GM12878 (cell line): ENCODE measurements around the gene DENND6B. TPM values are rescaled to one million over a fixed set of nuclear protein-coding genes. Genes with fewer than 3 reads are reported as not detected.

ENCODE experiments used
- ATAC-seq: fragments of 200-7000 bp; cut with Tn5 transposase; 3 replicates; pipeline ENCODE4 v1.9.1; 2020; ENCODE audit warnings: mild to moderate bottlenecking, moderate library complexity
- BruUV-seq: library from RNA; stranded (reverse); fragments of 400-500 nt; replicated peaks from 2 replicates; lab custom pipeline; 2021; lab: Mats Ljungman, UMichigan
- CTCF ChIA-PET: fragments of 300-600 bp; sonication (Branson Sonifier 250); formaldehyde crosslinking; extraction: SDS; loops from one replicate; lab custom pipeline; 2021; ENCODE audit warnings: inconsistent platforms; lab: Yijun Ruan, JAX
- POLR2A ChIA-PET: fragments of 350-600 bp; formaldehyde crosslinking; extraction: SDS; loops from one replicate; lab custom pipeline; 2021; ENCODE audit warnings: inconsistent platforms; lab: Charles Lee
- RAD21 ChIA-PET: fragments of 300-600 bp; sonication (Branson Sonifier 250); formaldehyde crosslinking; loops from one replicate; lab custom pipeline; 2023; ENCODE audit warnings: antibody characterized with exemption; ENCODE audit not compliant: unreplicated experiment; lab: Charles Lee
- SMC1A ChIA-PET: fragments of 300-600 bp; sonication (Branson Sonifier 250); formaldehyde crosslinking; loops from one replicate; lab custom pipeline; 2023; ENCODE audit not compliant: unreplicated experiment, uncharacterized antibody; lab: Charles Lee
- DNase-seq: peaks from one replicate; pipeline ENCODE4 v3.0.0-alpha.2; 2011; ENCODE audit warnings: low read depth, low spot score
- FAIRE-seq: peaks from 3 replicates; lab custom pipeline; 2011; peaks lifted over from hg19 to GRCh38; lab: Jason Lieb, UNC
- H2AFZ ChIP-seq: 2 replicates; pipeline ENCODE4 v1.6.0; 2011; ENCODE audit warnings: low read depth, low read length, control low read depth; ENCODE audit not compliant: control insufficient read depth
- H3K27ac ChIP-seq: 2 replicates; pipeline ENCODE4 v1.5.1; 2011; ENCODE audit warnings: control low read depth; ENCODE audit not compliant: control insufficient read depth, insufficient read depth
- H3K27me3 ChIP-seq, 2 experiments: replicated peaks in 1 of 2; 2 replicates each; pipeline versions ENCODE4 v1.6.0 to v1.6.1; 2011; ENCODE audit warnings: low read length in 1 of 2; ENCODE audit not compliant: control insufficient read depth in 2 of 2, insufficient read depth in 2 of 2
- H3K36me3 ChIP-seq, 2 experiments: 2 replicates each; pipeline ENCODE4 v1.5.1; 2011; ENCODE audit warnings: low read length in 1 of 2; ENCODE audit not compliant: control insufficient read depth in 2 of 2, insufficient read depth in 2 of 2
- H3K4me1 ChIP-seq: 2 replicates; pipeline ENCODE4 v1.6.1; 2011; ENCODE audit warnings: mild to moderate bottlenecking, low read length, moderate library complexity, mixed read lengths; ENCODE audit not compliant: control insufficient read depth, insufficient read depth
- H3K4me2 ChIP-seq: 2 replicates; pipeline ENCODE4 v1.6.0; 2011; ENCODE audit warnings: control low read depth; ENCODE audit not compliant: control insufficient read depth, insufficient read depth
- H3K4me3 ChIP-seq: fragments of 200-600 bp; sonication (generic); 2 replicates; pipeline ENCODE4 v1.5.1; 2016
- H3K79me2 ChIP-seq: 2 replicates; pipeline ENCODE4 v1.6.0; 2011; ENCODE audit warnings: low read length; ENCODE audit not compliant: control insufficient read depth, insufficient read depth
- H3K9ac ChIP-seq: 2 replicates; pipeline ENCODE4 v1.8.0; 2011; ENCODE audit warnings: low read length, control low read depth, mixed read lengths; ENCODE audit not compliant: control insufficient read depth, insufficient read depth
- H3K9me3 ChIP-seq: replicated peaks from 3 replicates; pipeline ENCODE4 v1.5.1; 2011; ENCODE audit warnings: mild to moderate bottlenecking, low read length; ENCODE audit not compliant: control insufficient read depth, insufficient read depth
- H4K20me1 ChIP-seq: 2 replicates; pipeline ENCODE4 v1.6.0; 2011; ENCODE audit not compliant: control insufficient read depth, insufficient read depth
- ATF7 ChIP-seq: fragments of 450-650 bp; IDR thresholded peaks from 2 replicates; pipeline ENCODE4 v1.6.1; 2016; ENCODE audit warnings: low read depth, mild to moderate bottlenecking
- BMI1 ChIP-seq: fragments of 450-650 bp; IDR thresholded peaks from 2 replicates; pipeline ENCODE4 v1.6.1; 2016; ENCODE audit warnings: mild to moderate bottlenecking, moderate library complexity, borderline replicate concordance
- CBX3 ChIP-seq: fragments of 200-600 bp; sonication (generic); IDR thresholded peaks from 2 replicates; pipeline ENCODE4 v1.6.1; 2016; ENCODE audit warnings: low read depth, borderline replicate concordance
- CHD1 ChIP-seq: IDR thresholded peaks from 2 replicates; pipeline ENCODE4 v1.6.1; 2012; ENCODE audit warnings: low read depth, low read length, improper control_type of control experiment
- CREB1 ChIP-seq: IDR thresholded peaks from 2 replicates; pipeline ENCODE4 v1.6.1; 2012; ENCODE audit warnings: low read depth, mild to moderate bottlenecking, inconsistent platforms
- EP300 ChIP-seq, 2 experiments: fragments of 150-350 bp in 1 of 2; IDR thresholded peaks; 2 replicates each; pipeline ENCODE4 v1.6.1; 2011 to 2012; ENCODE audit warnings: low read depth in 2 of 2, low read length in 2 of 2, borderline replicate concordance in 1 of 2, improper control_type of control experiment in 1 of 2, inconsistent platforms in 1 of 2; ENCODE audit not compliant: control insufficient read depth in 1 of 2
- MTA3 ChIP-seq: IDR thresholded peaks from 2 replicates; pipeline ENCODE4 v1.6.1; 2012; ENCODE audit warnings: low read length, inconsistent platforms, borderline replicate concordance
- MYB ChIP-seq: fragments of 150-350 bp; IDR thresholded peaks from 2 replicates; pipeline ENCODE4 v1.6.1; 2014; ENCODE audit warnings: mild to moderate bottlenecking, low read depth, low read length, borderline replicate concordance
- NRF1 ChIP-seq: conservative IDR thresholded peaks from 2 replicates; pipeline ENCODE4 v1.6.1; 2011; ENCODE audit warnings: mild to moderate bottlenecking, low read depth, low read length, improper control_type of control experiment
- POLR2A ChIP-seq: IDR thresholded peaks from 2 replicates; pipeline ENCODE4 v1.6.1; 2011; ENCODE audit warnings: low read depth, mild to moderate bottlenecking, low read length
- SMAD5 ChIP-seq: IDR thresholded peaks from 2 replicates; pipeline ENCODE4 v1.6.1; 2016; ENCODE audit warnings: antibody characterized with exemption, low read depth
- SP1 ChIP-seq: IDR thresholded peaks from one replicate; pipeline ENCODE4 v1.6.1; 2011; ENCODE audit warnings: low read depth, low read length
- TCF12 ChIP-seq: IDR thresholded peaks from 2 replicates; pipeline ENCODE4 v1.6.1; 2011; ENCODE audit warnings: low read depth, mild to moderate bottlenecking, low read length
- YBX1 ChIP-seq: fragments of 450-650 bp; IDR thresholded peaks from 2 replicates; pipeline ENCODE4 v1.6.1; 2016; ENCODE audit warnings: antibody characterized with exemption
- ZSCAN29 ChIP-seq: fragments of 450-650 bp; IDR thresholded peaks from 2 replicates; pipeline ENCODE4 v1.6.1; 2017; ENCODE audit warnings: mild to moderate bottlenecking, moderate library complexity
- WGBS: methylation state at CpG from one replicate; pipeline ENCODE4 v1.1.6; 2016; ENCODE audit warnings: low lambda C conversion rate; ENCODE audit not compliant: insufficient replicate concordance, insufficient coverage; ENCODE audit errors: missing lambda C conversion rate; 5-methylcytosine and 5-hydroxymethylcytosine counted together
- in situ Hi-C: fragments of 300-500 bp; cut with MboI; formaldehyde crosslinking; loops from 9 replicates; pipeline ENCODE4 v1.14.3; 2018; ENCODE audit warnings: mixed read lengths
- intact Hi-C: fragments of 100-400 bp; cut with micrococcal nuclease; formaldehyde crosslinking; loops from one replicate; pipeline ENCODE4 v1.14.2; 2022; ENCODE audit not compliant: unreplicated experiment
- polyA plus RNA-seq, 11 experiments: library from polyadenylated mRNA; depleted of rRNA in 4 of 11; unstranded in 6 of 11; stranded (reverse) in 5 of 11; fragments of >200 nt; fragmentation: Nextera tagmentation in 4 of 11; fragmentation: Illumina TruSeq in 1 of 11; extraction: Ambion mirVana in 4 of 11; extraction: Trizol in 1 of 11; gene quantifications; 1 replicate in 1 of 11; 2 replicates in 10 of 11; pipeline versions ENCODE4 v1.2.1 to v1.2.3, GENCODE V29; 2011 to 2016; ENCODE audit warnings: inconsistent platforms in 2 of 11, missing spikeins in 2 of 11, low read depth in 1 of 11
- total RNA-seq, 4 experiments: library from RNA; depleted of rRNA in 3 of 4; stranded (reverse); fragments of >200 nt in 3 of 4; fragmentation: Illumina TruSeq in 1 of 4; extraction: Trizol in 1 of 4; gene quantifications; 2 replicates each; pipeline versions ENCODE4 v1.2.1 to v1.2.3, GENCODE V29; 2013 to 2021
- TF ChIP-seq, protein P1 (sequence below), 3 experiments: IDR thresholded peaks in 2 of 3; conservative IDR thresholded peaks in 1 of 3; 2 replicates each; pipeline ENCODE4 v1.5.1; 2011; ENCODE audit warnings: low read depth in 3 of 3, low read length in 3 of 3, mild to moderate bottlenecking in 3 of 3, control low read depth in 2 of 3, moderate library complexity in 2 of 3, inconsistent platforms in 1 of 3, mixed read lengths in 1 of 3; ENCODE audit not compliant: control insufficient read depth in 2 of 3, insufficient read depth in 1 of 3; ENCODE audit errors: extremely low read depth in 1 of 3
- TF ChIP-seq, protein P2 (sequence below): fragments of 450-650 bp; formaldehyde crosslinking; IDR thresholded peaks from 2 replicates; pipeline ENCODE4 v1.4.0; 2020; ENCODE audit warnings: mild to moderate bottlenecking, moderate library complexity
- TF ChIP-seq, protein P3 (sequence below): IDR thresholded peaks from 2 replicates; pipeline ENCODE4 v1.6.1; 2012; ENCODE audit warnings: low read depth, low read length, improper control_type of control experiment

Gene DENND6B
- total and polyA plus RNA-seq, 10 of the 15 experiments (the other 5 are each of a cell fraction or from before 2014, with no cell fraction given), result 0.72 to 11.3 (median 6.2) TPM

DNA sequence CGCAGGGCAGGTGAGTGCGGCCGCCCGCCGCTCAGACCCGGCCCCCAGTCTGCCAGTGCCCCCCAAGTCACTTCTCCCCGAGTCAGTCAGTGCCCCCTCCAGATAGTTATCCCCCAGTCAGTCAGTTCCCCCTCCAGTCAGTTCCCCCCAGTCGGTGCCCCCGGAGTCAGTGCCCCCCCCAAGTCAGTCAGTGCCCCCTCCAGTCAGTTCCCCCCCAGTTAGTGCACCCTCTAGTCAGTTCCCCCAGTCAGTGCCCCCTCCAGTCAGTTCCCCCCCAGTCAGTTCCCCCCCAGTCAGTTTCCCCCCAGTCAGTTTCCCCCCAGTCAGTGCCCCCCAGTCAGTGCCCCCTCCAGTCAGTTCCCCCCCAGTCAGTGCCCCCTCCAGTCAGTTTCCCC is 16.7 kb upstream of the DENND6B start:
- no peak overlapping the region for H3K4me2 ChIP-seq
- BruUV-seq, result no TSS peak
- H4K20me1 ChIP-seq, result 0 out of 2 replicates have a peak, but pooled peaks cover 5% of the 10 kb centered on the region
- SMC1A ChIA-PET, result no interaction called here
- CTCF ChIA-PET, result no interaction called here
- peak overlapping the region; percentile 70 for H3K4me3 ChIP-seq
- no peak for DNase-seq
- H3K4me1 ChIP-seq, result peaks cover 3% of the 10 kb centered on the region; the same call in 1 of the 2 replicates
- peak overlapping the region; percentile 11; the same call in 1 of the 2 replicates for H2AFZ ChIP-seq
- RAD21 ChIA-PET, result interaction anchor here (0.6 kb wide), 1 partner anchor 47 kb away, joined by 3 read pairs; no protein-coding TSS in a partner anchor
- POLR2A ChIA-PET, result no interaction called here
- peak overlapping the region; percentile 68 for H3K9ac ChIP-seq
- no peaks in the 10 kb centered on the region for H3K27me3 ChIP-seq
- H3K27ac ChIP-seq, result peak overlapping the region; percentile 55
- intact Hi-C loops (no loop called here), in situ Hi-C loops (no loop called here)
- H3K9me3 ChIP-seq, result no peaks in the 10 kb centered on the region
- peaks cover 0 to 4% of the 10 kb centered on the region in 2 experiments; a peak in 1 of 4 replicates for H3K36me3 ChIP-seq
- H3K79me2 ChIP-seq, result peaks cover 16% of the 10 kb centered on the region
- 0% methylated on average over 8 of the region's 9 CpGs for WGBS
- ATAC-seq, result no peak
- no peak for FAIRE-seq
- TF ChIP-seq ZSCAN29 (no peak), BMI1 (no peak), MYB (no peak), EP300 (IDR thresholded peaks at IDR 0.05; ENCODE audit: borderline replicate concordance in 1 of 2, control insufficient read depth in 1 of 2, low read depth in 2 of 2, low read length in 2 of 2) (no peak), CHD1 (no peak), ATF7 (no peak), NRF1 (no peak), SP1 (no peak), MTA3 (no peak), POLR2A (no peak), CBX3 (no peak), SMAD5 (no peak), TCF12 (no peak), YBX1 (no peak), CREB1 (no peak)
- TF ChIP-seq, protein P1, sequence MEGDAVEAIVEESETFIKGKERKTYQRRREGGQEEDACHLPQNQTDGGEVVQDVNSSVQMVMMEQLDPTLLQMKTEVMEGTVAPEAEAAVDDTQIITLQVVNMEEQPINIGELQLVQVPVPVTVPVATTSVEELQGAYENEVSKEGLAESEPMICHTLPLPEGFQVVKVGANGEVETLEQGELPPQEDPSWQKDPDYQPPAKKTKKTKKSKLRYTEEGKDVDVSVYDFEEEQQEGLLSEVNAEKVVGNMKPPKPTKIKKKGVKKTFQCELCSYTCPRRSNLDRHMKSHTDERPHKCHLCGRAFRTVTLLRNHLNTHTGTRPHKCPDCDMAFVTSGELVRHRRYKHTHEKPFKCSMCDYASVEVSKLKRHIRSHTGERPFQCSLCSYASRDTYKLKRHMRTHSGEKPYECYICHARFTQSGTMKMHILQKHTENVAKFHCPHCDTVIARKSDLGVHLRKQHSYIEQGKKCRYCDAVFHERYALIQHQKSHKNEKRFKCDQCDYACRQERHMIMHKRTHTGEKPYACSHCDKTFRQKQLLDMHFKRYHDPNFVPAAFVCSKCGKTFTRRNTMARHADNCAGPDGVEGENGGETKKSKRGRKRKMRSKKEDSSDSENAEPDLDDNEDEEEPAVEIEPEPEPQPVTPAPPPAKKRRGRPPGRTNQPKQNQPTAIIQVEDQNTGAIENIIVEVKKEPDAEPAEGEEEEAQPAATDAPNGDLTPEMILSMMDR (IDR thresholded peaks at IDR 0.05 in 2 of 3, conservative IDR thresholded peaks at IDR 0.05 in 1 of 3; ENCODE audit: control insufficient read depth in 2 of 3, extremely low read depth in 1 of 3, insufficient read depth in 1 of 3, low read depth in 3 of 3, low read length in 3 of 3), result no peak
- TF ChIP-seq, protein P2, sequence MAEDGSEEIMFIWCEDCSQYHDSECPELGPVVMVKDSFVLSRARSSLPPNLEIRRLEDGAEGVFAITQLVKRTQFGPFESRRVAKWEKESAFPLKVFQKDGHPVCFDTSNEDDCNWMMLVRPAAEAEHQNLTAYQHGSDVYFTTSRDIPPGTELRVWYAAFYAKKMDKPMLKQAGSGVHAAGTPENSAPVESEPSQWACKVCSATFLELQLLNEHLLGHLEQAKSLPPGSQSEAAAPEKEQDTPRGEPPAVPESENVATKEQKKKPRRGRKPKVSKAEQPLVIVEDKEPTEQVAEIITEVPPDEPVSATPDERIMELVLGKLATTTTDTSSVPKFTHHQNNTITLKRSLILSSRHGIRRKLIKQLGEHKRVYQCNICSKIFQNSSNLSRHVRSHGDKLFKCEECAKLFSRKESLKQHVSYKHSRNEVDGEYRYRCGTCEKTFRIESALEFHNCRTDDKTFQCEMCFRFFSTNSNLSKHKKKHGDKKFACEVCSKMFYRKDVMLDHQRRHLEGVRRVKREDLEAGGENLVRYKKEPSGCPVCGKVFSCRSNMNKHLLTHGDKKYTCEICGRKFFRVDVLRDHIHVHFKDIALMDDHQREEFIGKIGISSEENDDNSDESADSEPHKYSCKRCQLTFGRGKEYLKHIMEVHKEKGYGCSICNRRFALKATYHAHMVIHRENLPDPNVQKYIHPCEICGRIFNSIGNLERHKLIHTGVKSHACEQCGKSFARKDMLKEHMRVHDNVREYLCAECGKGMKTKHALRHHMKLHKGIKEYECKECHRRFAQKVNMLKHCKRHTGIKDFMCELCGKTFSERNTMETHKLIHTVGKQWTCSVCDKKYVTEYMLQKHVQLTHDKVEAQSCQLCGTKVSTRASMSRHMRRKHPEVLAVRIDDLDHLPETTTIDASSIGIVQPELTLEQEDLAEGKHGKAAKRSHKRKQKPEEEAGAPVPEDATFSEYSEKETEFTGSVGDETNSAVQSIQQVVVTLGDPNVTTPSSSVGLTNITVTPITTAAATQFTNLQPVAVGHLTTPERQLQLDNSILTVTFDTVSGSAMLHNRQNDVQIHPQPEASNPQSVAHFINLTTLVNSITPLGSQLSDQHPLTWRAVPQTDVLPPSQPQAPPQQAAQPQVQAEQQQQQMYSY (CRISPR knock-in tag), result no peak
- TF ChIP-seq, protein P3, sequence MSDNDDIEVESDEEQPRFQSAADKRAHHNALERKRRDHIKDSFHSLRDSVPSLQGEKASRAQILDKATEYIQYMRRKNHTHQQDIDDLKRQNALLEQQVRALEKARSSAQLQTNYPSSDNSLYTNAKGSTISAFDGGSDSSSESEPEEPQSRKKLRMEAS, result no peak
